HL-60 (cell line): Measurements from ENCODE around the gene INO80.

ENCODE experiments used
- DNase-seq, 2 experiments: peaks; one replicate each; pipeline ENCODE4 v3.0.0-alpha.2; 2010 to 2020; ENCODE audit warnings: low read depth in 1 of 2, low spot score in 1 of 2
- H3K27ac ChIP-seq: fragments of 250-450 bp; sonication (Bioruptor Pico); replicated peaks from 2 replicates; pipeline ENCODE4 v1.5.1; 2020; ENCODE audit warnings: mild to moderate bottlenecking, moderate library complexity
- H3K27me3 ChIP-seq: fragments of 250-450 bp; sonication (Bioruptor Pico); 2 replicates; pipeline ENCODE4 v1.5.1; 2021; ENCODE audit warnings: mild to moderate bottlenecking, moderate library complexity; ENCODE audit not compliant: insufficient read depth, poor library complexity, severe bottlenecking
- H3K4me3 ChIP-seq: replicated peaks from 2 replicates; pipeline ENCODE4 v1.5.1; 2011; ENCODE audit warnings: mild to moderate bottlenecking, control low read depth, low read length; ENCODE audit not compliant: insufficient read depth
- CTCF ChIP-seq: IDR thresholded peaks from one replicate; pipeline ENCODE4 v1.5.1; 2011; ENCODE audit warnings: low read length, control low read depth, inconsistent platforms; ENCODE audit not compliant: insufficient read depth
- GABPA ChIP-seq: IDR thresholded peaks from 2 replicates; pipeline ENCODE4 v1.6.1; 2012; ENCODE audit warnings: low read depth
- POLR2AphosphoS5 ChIP-seq: IDR thresholded peaks from 2 replicates; pipeline ENCODE4 v1.6.1; 2012; ENCODE audit warnings: low read depth
- REST ChIP-seq: IDR thresholded peaks from 2 replicates; pipeline ENCODE4 v1.6.1; 2012; ENCODE audit warnings: low read depth; ENCODE audit not compliant: insufficient replicate concordance
- SPI1 ChIP-seq: IDR thresholded peaks from 2 replicates; pipeline ENCODE4 v1.6.1; 2012; ENCODE audit warnings: low read depth, mild to moderate bottlenecking, borderline replicate concordance
- long read RNA-seq: library from polyadenylated mRNA; unstranded; transcript quantifications from one replicate; pipeline ENCODE4 v2.0.0, GENCODE V29; 2020

Gene INO80
- long read RNA-seq, partial matches to known transcripts: 10 of 15 reads
- long read RNA-seq, other reads (novel, unspliced or antisense): 4 of 15 reads

GRCh38 chr15:41116116-41116961 is at the start of gene INO80:
Gene INO80, minus strand, starts transcription at chr15:41116280. Its CDS starts 19,970 bp downstream, at chr15:41096310.
- TF ChIP-seq REST (peak; percentile 62), POLR2AphosphoS5 (peak; percentile 68), SPI1 (no peak)
- H3K27ac ChIP-seq: peak within 1 kb of the TSS; percentile 98
- no peaks in the 10 kb centered on the region for H3K27me3 ChIP-seq
- peak; percentile 96 to 99 for DNase-seq
- peak within 1 kb of the TSS; percentile 89 for H3K4me3 ChIP-seq

GRCh38 chr15:41161736-41162135 is 45.7 kb upstream of the INO80 start:
- TF ChIP-seq CTCF (no peak), SPI1 (no peak), REST (no peak), GABPA (no peak), POLR2AphosphoS5 (no peak)
- DNase-seq: no peak

GRCh38 chr15:41161336-41161735 is 45.3 kb upstream of the INO80 start:
- no peak overlapping the region for H3K27ac ChIP-seq
- TF ChIP-seq GABPA (no peak), POLR2AphosphoS5 (no peak), SPI1 (no peak), REST (no peak), CTCF (no peak)
- no peak for DNase-seq
- H3K27me3 ChIP-seq: no peaks in the 10 kb centered on the region
- H3K4me3 ChIP-seq: no peak overlapping the region

More at GRCh38 chr15:41161736-41162135, 45.7 kb upstream of the INO80 start:
- H3K4me3 ChIP-seq: no peak overlapping the region
- H3K27ac ChIP-seq: no peak overlapping the region
- no peaks in the 10 kb centered on the region for H3K27me3 ChIP-seq
